ENCODE results near the gene LAG3.

- TF ChIP-seq GATA2 (IDR thresholded peaks at IDR 0.05; ENCODE audit: low read depth, low read length) (no peak), GATA3 (IDR thresholded peaks at IDR 0.05; ENCODE audit: low read depth, low read length) (no peak)
These were observed 638 bp downstream of the LAG3 start for GRCh38 chr12:6772726-6773589.
